Neural progenitor cell (in vitro differentiated cells): Measurements from ENCODE around the gene PSMC6. TPM values are rescaled to one million over a fixed set of nuclear protein-coding genes. Genes with fewer than 3 reads are reported as not detected.
"Not testable (repeated sequence)": the region's sequence is repeated elsewhere in the genome, so short reads cannot be mapped to it uniquely, and the experiment has no call there.

ENCODE experiments used
- DNase-seq: peaks from one replicate; pipeline ENCODE4 v3.0.0-alpha.2; 2016; ENCODE audit warnings: low spot score
- H2AFZ ChIP-seq: fragments of 200-600 bp; sonication (generic); replicated peaks from 2 replicates; pipeline ENCODE4 v1.6.1; 2016; ENCODE audit warnings: antibody characterized with exemption
- H3F3A ChIP-seq: fragments of 200-600 bp; sonication (generic); 2 replicates; pipeline ENCODE4 v1.6.1; 2016; ENCODE audit warnings: antibody characterized with exemption, low read depth
- H3K27ac ChIP-seq: fragments of 200-600 bp; sonication (generic); 2 replicates; pipeline ENCODE4 v1.5.1; 2016; ENCODE audit warnings: mild to moderate bottlenecking
- H3K27me3 ChIP-seq: fragments of 200-600 bp; sonication (generic); 2 replicates; pipeline ENCODE4 v1.6.1; 2016; ENCODE audit warnings: mild to moderate bottlenecking, moderate library complexity
- H3K36me3 ChIP-seq: fragments of 200-600 bp; sonication (generic); 2 replicates; pipeline ENCODE4 v1.5.1; 2016
- H3K4me1 ChIP-seq: fragments of 200-600 bp; sonication (generic); 2 replicates; pipeline ENCODE4 v1.6.1; 2016; ENCODE audit warnings: mixed run types
- H3K4me2 ChIP-seq: fragments of 200-600 bp; sonication (generic); 2 replicates; pipeline ENCODE4 v1.6.1; 2016
- H3K4me3 ChIP-seq: fragments of 200-600 bp; sonication (generic); 2 replicates; pipeline ENCODE4 v1.5.1; 2016
- H3K79me2 ChIP-seq: fragments of 200-600 bp; sonication (generic); 2 replicates; pipeline ENCODE4 v1.6.1; 2016; ENCODE audit warnings: low read depth
- H3K9ac ChIP-seq: fragments of 200-600 bp; sonication (generic); 2 replicates; pipeline ENCODE4 v1.6.1; 2016
- H3K9me3 ChIP-seq: fragments of 200-600 bp; sonication (generic); 2 replicates; pipeline ENCODE4 v1.5.1; 2016; ENCODE audit warnings: low read depth
- H4K20me1 ChIP-seq: fragments of 200-600 bp; sonication (generic); 2 replicates; pipeline ENCODE4 v1.6.1; 2016; ENCODE audit warnings: low read depth
- H3K27ac Mint-ChIP-seq: 3 replicates; pipeline ENCODE4 v1.8.0; 2021; ENCODE audit warnings: mixed read lengths
- H3K27me3 Mint-ChIP-seq: 2 replicates; pipeline ENCODE4 v1.8.0; 2022; ENCODE audit warnings: low read depth, mild to moderate bottlenecking, inconsistent platforms, moderate library complexity, mixed read lengths; ENCODE audit not compliant: insufficient read depth
- H3K36me3 Mint-ChIP-seq: 3 replicates; pipeline ENCODE4 v1.8.0; 2021; ENCODE audit warnings: mixed read lengths
- H3K4me1 Mint-ChIP-seq: 3 replicates; pipeline ENCODE4 v1.8.0; 2021; ENCODE audit warnings: mixed read lengths
- H3K4me3 Mint-ChIP-seq: 3 replicates; pipeline ENCODE4 v1.8.0; 2021; ENCODE audit warnings: mild to moderate bottlenecking, moderate library complexity, mixed read lengths
- H3K9me3 Mint-ChIP-seq: 3 replicates; pipeline ENCODE4 v1.8.0; 2020; ENCODE audit warnings: mixed read lengths
- CTCF ChIP-seq: fragments of 200-600 bp; sonication (generic); IDR thresholded peaks from 2 replicates; pipeline ENCODE4 v1.5.1; 2017; ENCODE audit warnings: antibody characterized with exemption, mild to moderate bottlenecking
- EZH2 ChIP-seq: fragments of 200-600 bp; sonication (generic); IDR thresholded peaks from 2 replicates; pipeline ENCODE4 v1.6.1; 2017; ENCODE audit warnings: antibody characterized with exemption, mild to moderate bottlenecking, moderate library complexity
- EZH2phosphoT487 ChIP-seq: fragments of 200-600 bp; sonication (generic); IDR thresholded peaks from 2 replicates; pipeline ENCODE4 v1.6.1; 2017; ENCODE audit warnings: antibody characterized with exemption
- total RNA-seq: library from RNA; depleted of rRNA; stranded (reverse); fragments of >200 nt; gene quantifications from 2 replicates; pipeline ENCODE4 v1.2.3, GENCODE V29; 2015; ENCODE audit warnings: low replicate concordance

Gene PSMC6
- total RNA-seq, 1 donor from 2014 or later = 265 TPM

GRCh38 chr14:52759145-52759544, 52.1 kb downstream of the PSMC6 start:
- Histone ChIP-seq H3K27me3 (no peaks in the 10 kb centered on the region), H3K9me3 (no peaks in the 10 kb centered on the region), H3K79me2 (peaks cover 1% of the 10 kb centered on the region), H4K20me1 (no peaks in the 10 kb centered on the region), H3F3A (peaks cover 16% of the 10 kb centered on the region), H3K36me3 (peaks cover 23% of the 10 kb centered on the region), H2AFZ (no peak overlapping the region), H3K4me1 (no peaks in the 10 kb centered on the region), H3K27ac (no peak overlapping the region), H3K9ac (no peak overlapping the region), H3K4me2 (no peak overlapping the region), H3K4me3 (no peak overlapping the region)
- DNase-seq = no peak
- no peaks in the 10 kb centered on the region for H3K9me3 Mint-ChIP-seq
- H3K27ac Mint-ChIP-seq = no peak overlapping the region
- TF ChIP-seq CTCF = no peak
- H3K4me1 Mint-ChIP-seq = no peaks in the 10 kb centered on the region
- no peak overlapping the region for H3K4me3 Mint-ChIP-seq
- H3K27me3 Mint-ChIP-seq = no peaks in the 10 kb centered on the region
- peaks cover 10% of the 10 kb centered on the region for H3K36me3 Mint-ChIP-seq

GRCh38 chr14:52762923-52763322, 55.9 kb downstream of the PSMC6 start:
- not testable (repeated sequence) for H3K9me3 ChIP-seq, H3K79me2 ChIP-seq, H3K9ac ChIP-seq, H3K27me3 ChIP-seq, H3K4me3 Mint-ChIP-seq, H3K27ac ChIP-seq, H3K4me3 ChIP-seq, H2AFZ ChIP-seq, H3F3A ChIP-seq, H3K4me1 ChIP-seq, H3K27ac Mint-ChIP-seq, H3K9me3 Mint-ChIP-seq, H3K4me1 Mint-ChIP-seq, DNase-seq, H3K4me2 ChIP-seq, H3K27me3 Mint-ChIP-seq, H4K20me1 ChIP-seq
- H3K36me3 ChIP-seq = peaks cover 22% of the 10 kb centered on the region
- H3K36me3 Mint-ChIP-seq = peaks cover 15% of the 10 kb centered on the region

GRCh38 chr14:52767058-52767833, 60.2 kb downstream of the PSMC6 start:
- no peaks in the 10 kb centered on the region for H3K4me1 ChIP-seq
- no peak overlapping the region for H3K27ac Mint-ChIP-seq
- no peaks in the 10 kb centered on the region for H4K20me1 ChIP-seq
- no peaks in the 10 kb centered on the region for H3K4me1 Mint-ChIP-seq
- no peaks in the 10 kb centered on the region for H3K27me3 ChIP-seq
- peaks cover 4% of the 10 kb centered on the region for H3K36me3 ChIP-seq
- no peak overlapping the region for H3K4me3 ChIP-seq
- no peak overlapping the region for H3K4me3 Mint-ChIP-seq
- no peaks in the 10 kb centered on the region for H3K27me3 Mint-ChIP-seq
- no peak for DNase-seq
- H2AFZ ChIP-seq = no peak overlapping the region
- H3K79me2 ChIP-seq = peaks cover 4% of the 10 kb centered on the region
- H3K4me2 ChIP-seq = no peak overlapping the region
- no peaks in the 10 kb centered on the region for H3K9me3 ChIP-seq
- no peak overlapping the region for H3K27ac ChIP-seq
- H3F3A ChIP-seq = peaks cover 7% of the 10 kb centered on the region
- H3K9ac ChIP-seq = no peak overlapping the region
- H3K9me3 Mint-ChIP-seq = no peaks in the 10 kb centered on the region
- peaks cover 14% of the 10 kb centered on the region for H3K36me3 Mint-ChIP-seq
- no peak for TF ChIP-seq EZH2phosphoT487
- no peak for TF ChIP-seq EZH2
- no peak for TF ChIP-seq CTCF

GRCh38 chr14:52769887-52770286, 62.9 kb downstream of the PSMC6 start:
- Mint-ChIP-seq H3K36me3 (peaks cover 7% of the 10 kb centered on the region), H3K27ac (no peak overlapping the region), H3K4me1 (no peaks in the 10 kb centered on the region), H3K9me3 (no peaks in the 10 kb centered on the region), H3K27me3 (no peaks in the 10 kb centered on the region), H3K4me3 (no peak overlapping the region)
- no peak overlapping the region for H3K4me3 ChIP-seq
- no peaks in the 10 kb centered on the region for H3K27me3 ChIP-seq
- no peaks in the 10 kb centered on the region for H3K36me3 ChIP-seq
- H3K9ac ChIP-seq = no peak overlapping the region
- H3K79me2 ChIP-seq = no peaks in the 10 kb centered on the region
- no peak overlapping the region for H2AFZ ChIP-seq
- no peaks in the 10 kb centered on the region for H4K20me1 ChIP-seq
- no peak for DNase-seq
- TF ChIP-seq CTCF (no peak), EZH2phosphoT487 (no peak), EZH2 (no peak)
- H3K4me1 ChIP-seq = no peaks in the 10 kb centered on the region
- H3K9me3 ChIP-seq = no peaks in the 10 kb centered on the region
- H3K4me2 ChIP-seq = no peak overlapping the region
- peaks cover 15% of the 10 kb centered on the region for H3F3A ChIP-seq
- no peak overlapping the region for H3K27ac ChIP-seq
